Cardiac muscle cell (in vitro differentiated cells and primary cell): ENCODE data around the gene CMTR1. TPM values are rescaled to one million over a fixed set of nuclear protein-coding genes. Genes with fewer than 3 reads are reported as not detected.
"Not testable (repeated sequence)": the region's sequence is repeated elsewhere in the genome, so short reads cannot be mapped to it uniquely, and the experiment has no call there.

ENCODE experiments used
- DNase-seq, 2 donors: peaks; one replicate each; pipeline versions ENCODE4 v3.0.0 to v3.0.0-alpha.2; 2010 to 2017; ENCODE audit warnings: low read depth in 1 of 2, low spot score in 1 of 2
- H3K27ac ChIP-seq: fragments of 200-600 bp; sonication (generic); 2 replicates; pipeline ENCODE4 v1.5.1; 2016
- H3K27me3 ChIP-seq: fragments of 200-600 bp; sonication (generic); 2 replicates; pipeline ENCODE4 v1.6.0; 2016; ENCODE audit warnings: control low read depth
- H3K36me3 ChIP-seq: fragments of 200-600 bp; sonication (generic); 2 replicates; pipeline ENCODE4 v1.5.1; 2016; ENCODE audit warnings: control low read depth
- H3K4me1 ChIP-seq: fragments of 200-600 bp; sonication (generic); 2 replicates; pipeline ENCODE4 v1.8.1; 2017; ENCODE audit warnings: low read depth, mild to moderate bottlenecking, mixed run types
- H3K4me3 ChIP-seq: fragments of 200-600 bp; sonication (generic); 2 replicates; pipeline ENCODE4 v1.5.1; 2016; ENCODE audit warnings: mild to moderate bottlenecking
- H3K9me3 ChIP-seq: fragments of 200-600 bp; sonication (generic); 2 replicates; pipeline ENCODE4 v1.5.1; 2017; ENCODE audit warnings: low read depth, mild to moderate bottlenecking, control low read depth
- polyA plus RNA-seq: library from polyadenylated mRNA; unstranded; fragments of >200 nt; fragmentation: Nextera tagmentation; extraction: Ambion mirVana; gene quantifications from 2 replicates; pipeline ENCODE4 v1.2.1, GENCODE V29; 2016
- total RNA-seq: library from RNA; depleted of rRNA; stranded (reverse); fragments of >200 nt; gene quantifications from 2 replicates; pipeline ENCODE4 v1.2.3, GENCODE V29; 2016
- TF ChIP-seq, protein P1 (sequence below): IDR thresholded peaks from 2 replicates; pipeline ENCODE4 v1.5.1; 2012; ENCODE audit warnings: low read depth, mild to moderate bottlenecking, low read length

The CMTR1 gene
- total and polyA plus RNA-seq, 2 experiments from 2014 or later, result 41.2 to 53.3 TPM

DNA sequence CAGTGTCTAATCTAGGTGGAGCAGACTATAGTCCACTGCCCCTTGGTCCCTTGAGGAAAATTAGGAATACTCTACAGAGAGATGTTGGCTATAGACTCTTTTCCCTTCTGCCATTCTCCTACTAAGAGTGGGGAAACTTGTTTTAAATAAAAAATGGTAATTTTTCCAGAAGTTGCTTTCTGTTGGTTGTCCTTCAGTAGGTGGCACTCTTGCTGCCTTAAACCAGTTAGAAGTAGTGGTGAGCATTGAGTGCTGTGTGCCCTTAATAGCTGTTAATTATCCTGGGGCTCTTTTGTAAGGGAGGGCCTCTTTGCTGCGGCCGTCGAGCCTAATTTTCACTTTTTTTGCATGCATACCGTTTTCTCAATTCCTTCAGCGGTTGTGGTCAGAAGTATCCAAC, 2.8 kb downstream of the CMTR1 start:
- no peak for DNase-seq
- Histone ChIP-seq H3K4me1 (peaks cover 13% of the 10 kb centered on the region), H3K27me3 (no peaks in the 10 kb centered on the region), H3K4me3 (no peak overlapping the region), H3K9me3 (no peaks in the 10 kb centered on the region), H3K27ac (no peak overlapping the region), H3K36me3 (peaks cover 9% of the 10 kb centered on the region)
- TF ChIP-seq, protein P1, sequence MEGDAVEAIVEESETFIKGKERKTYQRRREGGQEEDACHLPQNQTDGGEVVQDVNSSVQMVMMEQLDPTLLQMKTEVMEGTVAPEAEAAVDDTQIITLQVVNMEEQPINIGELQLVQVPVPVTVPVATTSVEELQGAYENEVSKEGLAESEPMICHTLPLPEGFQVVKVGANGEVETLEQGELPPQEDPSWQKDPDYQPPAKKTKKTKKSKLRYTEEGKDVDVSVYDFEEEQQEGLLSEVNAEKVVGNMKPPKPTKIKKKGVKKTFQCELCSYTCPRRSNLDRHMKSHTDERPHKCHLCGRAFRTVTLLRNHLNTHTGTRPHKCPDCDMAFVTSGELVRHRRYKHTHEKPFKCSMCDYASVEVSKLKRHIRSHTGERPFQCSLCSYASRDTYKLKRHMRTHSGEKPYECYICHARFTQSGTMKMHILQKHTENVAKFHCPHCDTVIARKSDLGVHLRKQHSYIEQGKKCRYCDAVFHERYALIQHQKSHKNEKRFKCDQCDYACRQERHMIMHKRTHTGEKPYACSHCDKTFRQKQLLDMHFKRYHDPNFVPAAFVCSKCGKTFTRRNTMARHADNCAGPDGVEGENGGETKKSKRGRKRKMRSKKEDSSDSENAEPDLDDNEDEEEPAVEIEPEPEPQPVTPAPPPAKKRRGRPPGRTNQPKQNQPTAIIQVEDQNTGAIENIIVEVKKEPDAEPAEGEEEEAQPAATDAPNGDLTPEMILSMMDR, result no peak

- TF ChIP-seq, protein P1, result no peak
- DNase-seq, result no peak
Observed at GRCh38 chr6:37438930-37439329, 5.9 kb downstream of the CMTR1 start.

DNA sequence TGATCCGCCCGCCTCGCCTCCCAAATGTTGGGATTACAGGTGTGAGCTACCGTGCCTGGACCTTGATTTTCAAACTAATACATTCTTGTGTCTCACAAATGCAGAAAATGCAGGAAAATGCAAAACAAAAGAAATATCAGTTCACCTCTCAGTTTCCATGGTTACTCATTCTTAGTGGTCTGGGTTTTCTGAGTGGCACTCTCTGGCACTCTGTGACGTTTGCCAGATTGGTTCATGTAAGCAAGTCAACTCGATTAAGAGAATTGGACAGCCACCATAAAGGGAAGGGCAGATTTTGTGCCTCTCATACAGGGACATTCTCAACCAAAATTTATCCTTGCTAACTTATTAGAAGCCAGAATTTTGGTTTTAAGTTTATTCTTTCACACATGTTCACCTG, 8.6 kb downstream of the CMTR1 start:
- H3K27me3 ChIP-seq, result no peaks in the 10 kb centered on the region
- H3K27ac ChIP-seq, result no peak overlapping the region
- H3K9me3 ChIP-seq, result no peaks in the 10 kb centered on the region
- H3K36me3 ChIP-seq, result peaks cover 22% of the 10 kb centered on the region
- TF ChIP-seq, protein P1, result no peak
- no peak overlapping the region for H3K4me3 ChIP-seq
- no peak for DNase-seq
- H3K4me1 ChIP-seq, result no peaks in the 10 kb centered on the region

More at GRCh38 chr6:37438930-37439329, 5.9 kb downstream of the CMTR1 start:
- no peaks in the 10 kb centered on the region for H3K27me3 ChIP-seq
- peaks cover 11% of the 10 kb centered on the region for H3K36me3 ChIP-seq
- peaks cover 9% of the 10 kb centered on the region for H3K4me1 ChIP-seq
- H3K4me3 ChIP-seq, result no peak overlapping the region
- H3K27ac ChIP-seq, result no peak overlapping the region
- no peaks in the 10 kb centered on the region for H3K9me3 ChIP-seq

DNA sequence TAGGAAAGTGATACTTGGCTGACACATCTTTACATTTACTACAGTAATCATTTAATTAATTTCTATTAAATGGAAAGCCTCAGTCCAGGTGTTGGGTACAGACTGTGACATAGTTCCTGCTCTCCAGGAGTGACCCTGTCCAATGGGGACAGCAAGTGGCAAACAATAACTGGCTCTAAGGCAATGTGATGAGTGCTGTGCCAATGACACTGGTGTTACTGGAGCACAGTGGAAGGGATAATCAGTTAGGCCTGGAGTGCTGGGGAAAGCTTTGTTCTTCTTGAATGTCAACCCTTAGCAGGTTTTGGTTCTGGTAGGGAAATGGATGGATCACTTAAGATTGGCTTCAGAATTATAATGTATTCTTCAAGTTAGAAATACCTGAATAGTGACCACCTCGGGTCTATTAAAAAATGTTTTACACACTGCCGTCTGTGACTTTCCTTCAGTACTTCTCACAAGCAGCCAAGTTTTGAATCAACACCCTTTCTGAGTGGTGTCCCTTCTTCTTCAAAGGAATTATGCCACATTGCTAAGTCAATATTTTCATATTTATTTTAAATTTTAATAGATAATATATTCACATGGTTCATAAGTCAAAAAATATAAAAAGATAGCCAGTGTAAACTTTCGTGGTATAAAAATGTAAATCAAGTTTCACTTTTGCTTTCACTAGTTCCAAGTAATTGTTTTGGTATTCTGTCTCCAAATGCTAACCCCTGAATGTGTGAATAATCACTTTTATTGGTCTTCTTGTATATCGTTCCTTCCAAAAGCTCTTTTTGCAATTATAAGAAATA, 9.6 kb downstream of the CMTR1 start:
- Histone ChIP-seq H3K4me3 (no peak overlapping the region), H3K9me3 (no peaks in the 10 kb centered on the region), H3K36me3 (peaks cover 28% of the 10 kb centered on the region), H3K4me1 (no peaks in the 10 kb centered on the region), H3K27ac (no peak overlapping the region), H3K27me3 (no peaks in the 10 kb centered on the region)
- TF ChIP-seq, protein P1, result no peak
- no peak for DNase-seq

GRCh38 chr6:37443216-37443542, 10.2 kb downstream of the CMTR1 start:
- peaks cover 28% of the 10 kb centered on the region for H3K36me3 ChIP-seq
- not testable (repeated sequence) for H3K27ac ChIP-seq, H3K27me3 ChIP-seq, H3K4me3 ChIP-seq, H3K9me3 ChIP-seq, DNase-seq, H3K4me1 ChIP-seq

DNA sequence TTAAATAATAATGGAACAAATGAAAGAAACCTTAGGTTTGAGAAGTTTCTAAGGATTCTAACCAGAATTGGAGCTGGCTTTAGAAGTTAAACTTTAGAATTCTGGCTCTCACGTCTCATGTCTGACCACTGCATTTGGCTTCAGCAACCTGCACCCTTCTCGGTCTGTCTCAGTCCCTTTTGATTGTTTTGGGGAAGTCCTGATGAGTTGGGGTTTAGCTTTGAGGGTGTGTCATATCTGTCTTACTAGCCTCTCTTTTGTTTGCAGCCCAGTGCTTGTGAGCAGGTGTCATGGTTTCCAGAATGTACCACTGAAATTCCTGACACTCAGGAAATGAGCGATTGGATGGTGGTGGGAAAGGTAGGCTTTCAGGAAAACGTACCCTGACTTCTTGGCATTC, 17.0 kb downstream of the CMTR1 start:
- Histone ChIP-seq H3K4me1 (no peaks in the 10 kb centered on the region), H3K36me3 (peaks cover 43% of the 10 kb centered on the region), H3K27me3 (no peaks in the 10 kb centered on the region), H3K27ac (no peak overlapping the region), H3K9me3 (no peaks in the 10 kb centered on the region), H3K4me3 (no peak overlapping the region)
- DNase-seq, result no peak
- TF ChIP-seq, protein P1, result no peak
